PFSK-1 (cell line): Measurements from ENCODE around the gene SPRED1.

Source experiments
- FOXP2 ChIP-seq: optimal IDR thresholded peaks from 2 replicates; pipeline ENCODE3; 2011; ENCODE audit warnings: borderline replicate concordance, control low read depth, inconsistent platforms; ENCODE audit not compliant: insufficient read depth; ENCODE audit errors: extremely low read length, extremely low read depth
- POLR2AphosphoS5 ChIP-seq: IDR thresholded peaks from 2 replicates; pipeline ENCODE4 v1.6.1; 2012; ENCODE audit warnings: low read depth, mild to moderate bottlenecking, control low read depth, low read length, moderate library complexity
- SIN3A ChIP-seq: IDR thresholded peaks from 2 replicates; pipeline ENCODE4 v1.6.1; 2012; ENCODE audit warnings: mild to moderate bottlenecking, low read length, moderate library complexity, borderline replicate concordance; ENCODE audit not compliant: insufficient read depth
- TAF1 ChIP-seq: IDR thresholded peaks from 2 replicates; pipeline ENCODE4 v1.6.1; 2012; ENCODE audit warnings: low read length, control low read depth, borderline replicate concordance; ENCODE audit not compliant: insufficient read depth
- TF ChIP-seq, protein P1 (sequence below), 2 experiments: IDR thresholded peaks; 2 replicates each; pipeline versions ENCODE4 v1.6.1 to v1.8.0; 2011 to 2012; ENCODE audit warnings: low read depth in 2 of 2, low read length in 2 of 2, control low read depth in 1 of 2, inconsistent platforms in 1 of 2, mild to moderate bottlenecking in 1 of 2, moderate library complexity in 1 of 2; ENCODE audit not compliant: insufficient read depth in 1 of 2

The SPRED1 gene

DNA sequence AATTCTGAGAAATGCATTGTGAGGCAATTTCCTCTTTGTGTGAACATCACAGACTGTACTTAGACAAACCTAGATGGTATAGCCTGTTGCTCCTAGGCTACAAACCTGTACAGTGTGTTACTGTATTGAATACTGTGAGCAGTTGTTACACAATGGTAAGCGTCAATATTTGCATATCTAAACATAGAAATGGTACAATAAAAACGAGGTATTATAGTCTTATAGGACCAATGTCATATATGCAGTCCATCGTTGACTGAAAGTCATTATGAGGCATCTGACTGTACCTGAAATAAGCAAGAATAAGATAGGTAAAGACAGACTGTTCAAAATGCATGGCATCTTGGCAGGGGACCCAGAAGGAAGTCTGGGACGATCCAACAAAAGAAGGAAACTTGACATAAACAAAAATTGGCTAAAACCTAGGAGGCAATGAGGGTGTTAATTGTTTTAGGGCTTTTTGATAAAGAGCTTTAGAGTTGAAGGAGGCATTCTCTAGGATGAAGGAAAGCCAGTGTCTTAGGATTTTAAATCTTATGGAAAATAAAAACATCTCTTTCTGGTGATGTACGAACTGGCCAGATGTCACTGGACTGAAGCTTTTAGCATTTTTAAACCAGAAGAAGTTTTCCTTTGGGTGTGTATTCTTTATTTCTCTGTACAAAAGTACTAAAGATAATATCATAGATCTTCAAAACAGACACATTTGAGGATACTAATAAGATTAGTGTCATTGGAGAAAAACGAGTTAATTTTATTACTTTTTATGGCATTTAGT is 9.2 kb upstream of the SPRED1 start:
- TF ChIP-seq, protein P1, sequence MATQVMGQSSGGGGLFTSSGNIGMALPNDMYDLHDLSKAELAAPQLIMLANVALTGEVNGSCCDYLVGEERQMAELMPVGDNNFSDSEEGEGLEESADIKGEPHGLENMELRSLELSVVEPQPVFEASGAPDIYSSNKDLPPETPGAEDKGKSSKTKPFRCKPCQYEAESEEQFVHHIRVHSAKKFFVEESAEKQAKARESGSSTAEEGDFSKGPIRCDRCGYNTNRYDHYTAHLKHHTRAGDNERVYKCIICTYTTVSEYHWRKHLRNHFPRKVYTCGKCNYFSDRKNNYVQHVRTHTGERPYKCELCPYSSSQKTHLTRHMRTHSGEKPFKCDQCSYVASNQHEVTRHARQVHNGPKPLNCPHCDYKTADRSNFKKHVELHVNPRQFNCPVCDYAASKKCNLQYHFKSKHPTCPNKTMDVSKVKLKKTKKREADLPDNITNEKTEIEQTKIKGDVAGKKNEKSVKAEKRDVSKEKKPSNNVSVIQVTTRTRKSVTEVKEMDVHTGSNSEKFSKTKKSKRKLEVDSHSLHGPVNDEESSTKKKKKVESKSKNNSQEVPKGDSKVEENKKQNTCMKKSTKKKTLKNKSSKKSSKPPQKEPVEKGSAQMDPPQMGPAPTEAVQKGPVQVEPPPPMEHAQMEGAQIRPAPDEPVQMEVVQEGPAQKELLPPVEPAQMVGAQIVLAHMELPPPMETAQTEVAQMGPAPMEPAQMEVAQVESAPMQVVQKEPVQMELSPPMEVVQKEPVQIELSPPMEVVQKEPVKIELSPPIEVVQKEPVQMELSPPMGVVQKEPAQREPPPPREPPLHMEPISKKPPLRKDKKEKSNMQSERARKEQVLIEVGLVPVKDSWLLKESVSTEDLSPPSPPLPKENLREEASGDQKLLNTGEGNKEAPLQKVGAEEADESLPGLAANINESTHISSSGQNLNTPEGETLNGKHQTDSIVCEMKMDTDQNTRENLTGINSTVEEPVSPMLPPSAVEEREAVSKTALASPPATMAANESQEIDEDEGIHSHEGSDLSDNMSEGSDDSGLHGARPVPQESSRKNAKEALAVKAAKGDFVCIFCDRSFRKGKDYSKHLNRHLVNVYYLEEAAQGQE (IDR thresholded peaks at IDR 0.05; ENCODE audit: insufficient read depth in 1 of 2, low read depth in 2 of 2, low read length in 2 of 2) = no peak
- TF ChIP-seq FOXP2 = no peak
- no peak for TF ChIP-seq POLR2AphosphoS5
- TF ChIP-seq TAF1 = no peak
- no peak for TF ChIP-seq SIN3A

DNA sequence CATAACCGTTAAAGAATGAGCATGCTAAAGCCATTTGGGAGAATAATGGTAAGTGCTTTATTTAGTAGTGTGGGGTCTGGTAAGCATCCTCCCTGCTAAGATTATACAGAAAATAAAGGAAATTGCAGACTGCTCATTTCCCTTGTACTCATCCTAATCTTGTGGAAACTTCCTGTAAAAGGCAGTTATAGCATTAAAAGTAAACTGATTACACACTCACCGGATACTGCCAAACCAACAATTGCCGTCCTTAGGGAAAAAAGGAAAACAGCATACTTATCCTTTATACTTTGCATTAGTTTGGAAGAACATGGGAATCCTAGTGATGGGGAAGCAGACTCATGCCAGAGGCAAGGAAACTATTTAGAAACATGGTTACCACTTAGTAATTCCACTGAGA is 5.3 kb upstream of the SPRED1 start:
- TF ChIP-seq, protein P1 (IDR thresholded peaks at IDR 0.05; ENCODE audit: insufficient read depth in 1 of 2, low read depth in 2 of 2, low read length in 2 of 2) = peak in 1 of 2 experiments; percentile 66; a peak in 1 of 4 replicates
- TF ChIP-seq TAF1 = no peak
- no peak for TF ChIP-seq SIN3A
- TF ChIP-seq FOXP2 = peak; percentile 16
- TF ChIP-seq POLR2AphosphoS5 = no peak

DNA sequence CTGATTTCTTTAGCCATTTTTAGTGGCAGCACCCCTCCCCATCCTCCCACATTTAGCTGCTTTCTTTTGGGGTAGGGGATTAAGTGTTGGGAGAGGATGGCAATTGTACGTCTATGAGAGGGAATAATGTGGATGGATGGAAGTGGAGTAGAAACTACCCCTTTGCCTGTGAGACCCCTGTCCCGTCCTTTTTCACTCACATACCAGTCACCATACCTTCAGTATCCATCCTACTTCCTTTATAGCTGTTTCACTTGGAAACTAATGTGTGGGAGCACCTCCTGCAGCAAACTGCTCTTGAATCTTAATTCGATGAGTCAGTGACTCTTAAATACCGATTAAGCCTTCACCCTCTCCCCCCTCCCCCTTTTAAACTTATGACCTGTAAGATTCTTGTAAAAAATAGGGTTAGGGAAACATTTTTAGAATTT is 730 bp downstream of the SPRED1 start:
- TF ChIP-seq, protein P1 (IDR thresholded peaks at IDR 0.05; ENCODE audit: insufficient read depth in 1 of 2, low read depth in 2 of 2, low read length in 2 of 2) = no peak
- TF ChIP-seq TAF1 (peak; percentile 25; the same call in 1 of the 2 replicates), SIN3A (no peak), POLR2AphosphoS5 (peak; percentile 52; the same call in 1 of the 2 replicates)

DNA sequence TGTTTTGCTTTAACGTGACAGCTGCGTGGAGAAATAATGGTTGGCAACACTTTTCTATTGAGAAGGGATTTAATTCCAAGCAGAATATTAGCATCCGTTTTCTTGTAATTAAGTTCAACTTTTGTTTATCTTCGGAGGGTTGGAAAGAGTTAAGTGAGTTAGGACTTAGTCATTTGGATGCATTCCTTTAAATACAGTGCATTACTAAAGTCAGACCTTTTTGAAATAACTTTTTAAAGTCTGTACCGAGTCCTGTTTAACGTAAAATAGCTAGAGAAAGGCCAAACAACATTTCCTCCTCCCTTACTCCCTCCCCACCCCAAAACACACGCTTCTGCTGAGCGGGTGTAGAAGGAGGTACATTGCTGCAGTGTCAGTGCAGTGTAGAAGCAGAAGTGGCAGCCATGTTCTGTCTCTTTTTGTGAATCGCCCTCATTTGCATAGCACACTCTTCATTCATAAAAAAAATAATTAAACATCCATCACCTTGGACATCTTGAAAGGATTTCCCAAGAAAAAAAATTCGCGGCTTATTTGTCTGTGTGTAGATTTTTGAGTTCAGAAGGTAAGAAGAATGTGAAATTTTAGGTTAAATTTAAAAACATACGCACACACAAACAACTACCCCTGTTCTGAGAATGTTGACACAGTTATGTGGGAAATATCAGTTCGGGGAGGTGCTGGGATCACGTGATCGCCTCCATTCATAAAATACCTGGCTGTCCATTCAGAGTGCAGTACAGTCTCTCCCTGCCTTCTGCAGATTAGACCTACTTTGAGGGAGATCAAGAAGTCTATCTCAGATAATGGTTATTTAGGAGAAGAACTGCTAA is 1.6 kb downstream of the SPRED1 start:
- no peak for TF ChIP-seq FOXP2
- peak; percentile 94; the same call in 1 of the 2 replicates for TF ChIP-seq TAF1
- peak; percentile 90 for TF ChIP-seq POLR2AphosphoS5
- TF ChIP-seq, protein P1 (IDR thresholded peaks at IDR 0.05; ENCODE audit: insufficient read depth in 1 of 2, low read depth in 2 of 2, low read length in 2 of 2) = peak in 1 of 2 experiments; percentile 16; a peak in 1 of 4 replicates
- peak; percentile 93 for TF ChIP-seq SIN3A
